HepG2 (cell line): Measurements from ENCODE around the gene COQ10B. TPM values are rescaled to one million over a fixed set of nuclear protein-coding genes. Genes with fewer than 3 reads are reported as not detected.

Experiments used
- ASH2L ChIP-seq: fragments of 300-600, 200-600 bp; sonication (generic); IDR thresholded peaks from 2 replicates; pipeline ENCODE4 v1.7.0; 2017; ENCODE audit warnings: low read depth, mild to moderate bottlenecking, moderate library complexity, mixed read lengths, low read length; ENCODE audit not compliant: insufficient read length
- CENPX ChIP-seq: sonication (generic); formaldehyde crosslinking; IDR thresholded peaks from 2 replicates; pipeline ENCODE4 v1.9.0; 2021; ENCODE audit warnings: mild to moderate bottlenecking, missing genetic modification reagents, moderate library complexity
- CREM ChIP-seq, 2 experiments: sonication (generic) in 1 of 2; formaldehyde crosslinking in 1 of 2; IDR thresholded peaks; 2 replicates each; pipeline versions ENCODE4 v1.4.0 to v1.6.1; 2016 to 2020; ENCODE audit warnings: antibody characterized with exemption in 1 of 2, mild to moderate bottlenecking in 1 of 2, missing genetic modification reagents in 1 of 2
- EHMT2 ChIP-seq: fragments of 200-600 bp; sonication (generic); IDR thresholded peaks from 2 replicates; pipeline ENCODE4 v1.7.0; 2017; ENCODE audit warnings: antibody characterized with exemption, low read depth, low read length, borderline replicate concordance
- HOXA5 ChIP-seq: sonication (generic); formaldehyde crosslinking; IDR thresholded peaks from 2 replicates; pipeline ENCODE4 v1.4.0; 2020; ENCODE audit warnings: missing genetic modification reagents
- MTA3 ChIP-seq: sonication (generic); formaldehyde crosslinking; IDR thresholded peaks from 2 replicates; pipeline ENCODE4 v1.4.0; 2020; ENCODE audit warnings: missing genetic modification reagents
- NR2F6 ChIP-seq, 2 experiments: IDR thresholded peaks; 2 replicates each; pipeline ENCODE4 v1.6.1; 2016; ENCODE audit warnings: antibody characterized with exemption in 1 of 2, mild to moderate bottlenecking in 1 of 2
- SP1 ChIP-seq, 2 experiments: fragments of 450-650 bp in 1 of 2; sonication (generic) in 1 of 2; formaldehyde crosslinking in 1 of 2; IDR thresholded peaks; 2 replicates each; pipeline versions ENCODE4 v1.4.0 to v1.6.1; 2016 to 2020; ENCODE audit warnings: missing genetic modification reagents in 1 of 2
- ZFP1 ChIP-seq: IDR thresholded peaks from 2 replicates; pipeline ENCODE4 v1.6.1; 2016
- ZFP62 ChIP-seq: sonication (generic); formaldehyde crosslinking; IDR thresholded peaks from 2 replicates; pipeline ENCODE4 v1.4.0; 2020; ENCODE audit warnings: missing genetic modification reagents
- ZNF230 ChIP-seq: sonication (generic); formaldehyde crosslinking; IDR thresholded peaks from 2 replicates; pipeline ENCODE4 v1.4.0; 2020; ENCODE audit warnings: mild to moderate bottlenecking, missing genetic modification reagents
- ZNF468 ChIP-seq: sonication (generic); formaldehyde crosslinking; IDR thresholded peaks from 2 replicates; pipeline ENCODE4 v1.8.0; 2022; ENCODE audit warnings: mild to moderate bottlenecking, moderate library complexity, missing genetic modification reagents
- ZNF660 ChIP-seq: sonication (generic); formaldehyde crosslinking; IDR thresholded peaks from 2 replicates; pipeline ENCODE4 v1.5.1; 2020; ENCODE audit warnings: mild to moderate bottlenecking, low read depth, missing genetic modification reagents, borderline replicate concordance
- ZNF816 ChIP-seq: sonication (generic); formaldehyde crosslinking; IDR thresholded peaks from 2 replicates; pipeline ENCODE4 v1.8.0; 2022; ENCODE audit warnings: missing genetic modification reagents, mild to moderate bottlenecking, borderline replicate concordance
- polyA plus RNA-seq, 8 experiments: library from polyadenylated mRNA; depleted of rRNA in 3 of 8; stranded (reverse) in 7 of 8; unstranded in 1 of 8; fragments of >200 nt; fragmentation: Illumina TruSeq in 4 of 8; extraction: Trizol in 4 of 8; gene quantifications; 2 replicates each; pipeline versions ENCODE4 v1.2.1 to v1.2.3, GENCODE V29; 2011 to 2016; ENCODE audit warnings: low read depth in 4 of 8, missing spikeins in 1 of 8, mixed read lengths in 1 of 8; ENCODE audit not compliant: insufficient read depth in 1 of 8
- total RNA-seq, 5 experiments: library from RNA; depleted of rRNA; stranded (reverse); fragments of >200 nt; fragmentation: Illumina TruSeq; extraction: Trizol; gene quantifications; 2 replicates each; pipeline ENCODE4 v1.2.3, GENCODE V29; 2016; ENCODE audit warnings: low read depth in 1 of 5
- TF ChIP-seq, protein P1 (sequence below), 2 experiments: IDR thresholded peaks; 2 replicates each; pipeline ENCODE4 v1.6.1; 2011 to 2012; ENCODE audit warnings: low read length in 2 of 2, borderline replicate concordance in 1 of 2, low read depth in 1 of 2, mild to moderate bottlenecking in 1 of 2, moderate library complexity in 1 of 2
- TF ChIP-seq, protein P2 (sequence below): sonication (generic); formaldehyde crosslinking; IDR thresholded peaks from 2 replicates; pipeline ENCODE4 v1.4.0; 2020; ENCODE audit warnings: mild to moderate bottlenecking, missing genetic modification reagents
- TF ChIP-seq, protein P3 (sequence below): sonication (generic); formaldehyde crosslinking; IDR thresholded peaks from 2 replicates; pipeline ENCODE4 v1.5.1; 2020; ENCODE audit warnings: missing genetic modification reagents, mild to moderate bottlenecking, borderline replicate concordance
- TF ChIP-seq, protein P4 (sequence below): IDR thresholded peaks from 2 replicates; pipeline ENCODE4 v1.6.1; 2016; ENCODE audit warnings: missing compliant biosample characterization, missing genetic modification reagents, borderline replicate concordance
- TF ChIP-seq, protein P5 (sequence below): sonication (generic); formaldehyde crosslinking; IDR thresholded peaks from 2 replicates; pipeline ENCODE4 v1.5.0; 2020; ENCODE audit warnings: missing genetic modification reagents, mild to moderate bottlenecking, borderline replicate concordance

Gene COQ10B
- total and polyA plus RNA-seq, 2 of the 13 experiments (the other 11 are each of a cell fraction or from before 2014, with no cell fraction given), result 4.6 to 34.9 TPM

DNA sequence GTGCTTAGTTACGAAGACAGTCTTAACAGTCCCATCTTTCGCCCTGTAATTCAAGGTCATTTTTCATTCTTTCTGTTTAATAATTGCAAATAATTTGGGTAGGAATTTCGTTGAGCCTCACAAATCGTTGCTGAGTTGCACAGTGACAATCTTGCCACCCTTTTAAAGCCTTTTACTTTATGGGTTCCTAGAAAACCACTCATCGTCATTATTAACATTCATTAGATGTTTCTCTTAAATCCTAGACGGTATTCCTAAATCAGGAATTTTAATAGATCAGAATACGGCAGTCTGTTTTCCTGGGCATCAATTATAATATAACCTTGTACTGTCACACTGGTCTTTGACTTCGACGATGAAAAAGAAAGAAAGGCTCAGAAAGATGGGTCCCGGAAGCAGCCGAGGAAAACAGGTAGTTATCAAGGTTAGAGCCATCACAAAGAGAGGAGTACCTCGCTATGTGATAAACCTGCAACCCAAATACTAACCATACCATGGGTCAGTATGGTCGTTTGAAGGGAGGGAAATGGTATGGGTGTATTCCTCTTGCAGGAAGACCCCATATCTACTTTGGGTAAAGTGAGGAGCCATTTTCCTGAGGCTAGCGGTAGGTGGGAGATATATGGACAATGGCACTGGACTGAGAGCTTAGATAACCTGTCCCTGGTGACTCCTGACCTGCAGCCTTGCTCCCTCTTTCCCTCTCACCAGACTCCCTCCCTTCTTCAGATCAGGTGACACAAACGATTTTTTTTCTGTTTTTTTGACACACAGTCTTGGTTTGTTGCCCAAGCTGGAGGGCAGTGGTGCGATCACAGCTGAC lies 17.5 kb upstream of the COQ10B start (continued):
- TF ChIP-seq, protein P1, sequence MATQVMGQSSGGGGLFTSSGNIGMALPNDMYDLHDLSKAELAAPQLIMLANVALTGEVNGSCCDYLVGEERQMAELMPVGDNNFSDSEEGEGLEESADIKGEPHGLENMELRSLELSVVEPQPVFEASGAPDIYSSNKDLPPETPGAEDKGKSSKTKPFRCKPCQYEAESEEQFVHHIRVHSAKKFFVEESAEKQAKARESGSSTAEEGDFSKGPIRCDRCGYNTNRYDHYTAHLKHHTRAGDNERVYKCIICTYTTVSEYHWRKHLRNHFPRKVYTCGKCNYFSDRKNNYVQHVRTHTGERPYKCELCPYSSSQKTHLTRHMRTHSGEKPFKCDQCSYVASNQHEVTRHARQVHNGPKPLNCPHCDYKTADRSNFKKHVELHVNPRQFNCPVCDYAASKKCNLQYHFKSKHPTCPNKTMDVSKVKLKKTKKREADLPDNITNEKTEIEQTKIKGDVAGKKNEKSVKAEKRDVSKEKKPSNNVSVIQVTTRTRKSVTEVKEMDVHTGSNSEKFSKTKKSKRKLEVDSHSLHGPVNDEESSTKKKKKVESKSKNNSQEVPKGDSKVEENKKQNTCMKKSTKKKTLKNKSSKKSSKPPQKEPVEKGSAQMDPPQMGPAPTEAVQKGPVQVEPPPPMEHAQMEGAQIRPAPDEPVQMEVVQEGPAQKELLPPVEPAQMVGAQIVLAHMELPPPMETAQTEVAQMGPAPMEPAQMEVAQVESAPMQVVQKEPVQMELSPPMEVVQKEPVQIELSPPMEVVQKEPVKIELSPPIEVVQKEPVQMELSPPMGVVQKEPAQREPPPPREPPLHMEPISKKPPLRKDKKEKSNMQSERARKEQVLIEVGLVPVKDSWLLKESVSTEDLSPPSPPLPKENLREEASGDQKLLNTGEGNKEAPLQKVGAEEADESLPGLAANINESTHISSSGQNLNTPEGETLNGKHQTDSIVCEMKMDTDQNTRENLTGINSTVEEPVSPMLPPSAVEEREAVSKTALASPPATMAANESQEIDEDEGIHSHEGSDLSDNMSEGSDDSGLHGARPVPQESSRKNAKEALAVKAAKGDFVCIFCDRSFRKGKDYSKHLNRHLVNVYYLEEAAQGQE (IDR thresholded peaks at IDR 0.05; ENCODE audit: borderline replicate concordance in 1 of 2, low read depth in 1 of 2, low read length in 2 of 2), result 0 out of 4 replicates have a peak, but pooled peaks of 1 of the 2 experiments have one; percentile 17
- TF ChIP-seq MTA3 (CRISPR knock-in tag) (no peak), EHMT2 (no peak), ZFP62 (CRISPR knock-in tag) (no peak), CENPX (CRISPR knock-in tag) (no peak), ZFP1 (CRISPR knock-in tag) (no peak), ASH2L (no peak), ZNF468 (CRISPR knock-in tag) (no peak), ZNF230 (peak; percentile 27; the same call in 1 of the 2 replicates), ZNF660 (no peak), SP1 (IDR thresholded peaks at IDR 0.05) (no peak), SP1 (CRISPR knock-in tag; IDR thresholded peaks at IDR 0.05) (no peak), NR2F6 (IDR thresholded peaks at IDR 0.05) (no peak), NR2F6 (CRISPR knock-in tag; IDR thresholded peaks at IDR 0.05) (0 out of 2 replicates have a peak, but pooled peaks have one; percentile 26), HOXA5 (CRISPR knock-in tag) (no peak; the same call in 1 of the 2 replicates), ZNF816 (CRISPR knock-in tag) (0 out of 2 replicates have a peak, but pooled peaks have one; percentile 2), CREM (IDR thresholded peaks at IDR 0.05) (no peak), CREM (CRISPR knock-in tag; IDR thresholded peaks at IDR 0.05) (no peak)
- TF ChIP-seq, protein P2, sequence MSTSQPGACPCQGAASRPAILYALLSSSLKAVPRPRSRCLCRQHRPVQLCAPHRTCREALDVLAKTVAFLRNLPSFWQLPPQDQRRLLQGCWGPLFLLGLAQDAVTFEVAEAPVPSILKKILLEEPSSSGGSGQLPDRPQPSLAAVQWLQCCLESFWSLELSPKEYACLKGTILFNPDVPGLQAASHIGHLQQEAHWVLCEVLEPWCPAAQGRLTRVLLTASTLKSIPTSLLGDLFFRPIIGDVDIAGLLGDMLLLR (CRISPR knock-in tag), result no peak
- TF ChIP-seq, protein P3, sequence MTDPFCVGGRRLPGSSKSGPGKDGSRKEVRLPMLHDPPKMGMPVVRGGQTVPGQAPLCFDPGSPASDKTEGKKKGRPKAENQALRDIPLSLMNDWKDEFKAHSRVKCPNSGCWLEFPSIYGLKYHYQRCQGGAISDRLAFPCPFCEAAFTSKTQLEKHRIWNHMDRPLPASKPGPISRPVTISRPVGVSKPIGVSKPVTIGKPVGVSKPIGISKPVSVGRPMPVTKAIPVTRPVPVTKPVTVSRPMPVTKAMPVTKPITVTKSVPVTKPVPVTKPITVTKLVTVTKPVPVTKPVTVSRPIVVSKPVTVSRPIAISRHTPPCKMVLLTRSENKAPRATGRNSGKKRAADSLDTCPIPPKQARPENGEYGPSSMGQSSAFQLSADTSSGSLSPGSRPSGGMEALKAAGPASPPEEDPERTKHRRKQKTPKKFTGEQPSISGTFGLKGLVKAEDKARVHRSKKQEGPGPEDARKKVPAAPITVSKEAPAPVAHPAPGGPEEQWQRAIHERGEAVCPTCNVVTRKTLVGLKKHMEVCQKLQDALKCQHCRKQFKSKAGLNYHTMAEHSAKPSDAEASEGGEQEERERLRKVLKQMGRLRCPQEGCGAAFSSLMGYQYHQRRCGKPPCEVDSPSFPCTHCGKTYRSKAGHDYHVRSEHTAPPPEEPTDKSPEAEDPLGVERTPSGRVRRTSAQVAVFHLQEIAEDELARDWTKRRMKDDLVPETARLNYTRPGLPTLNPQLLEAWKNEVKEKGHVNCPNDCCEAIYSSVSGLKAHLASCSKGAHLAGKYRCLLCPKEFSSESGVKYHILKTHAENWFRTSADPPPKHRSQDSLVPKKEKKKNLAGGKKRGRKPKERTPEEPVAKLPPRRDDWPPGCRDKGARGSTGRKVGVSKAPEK, result no peak
- TF ChIP-seq, protein P4, sequence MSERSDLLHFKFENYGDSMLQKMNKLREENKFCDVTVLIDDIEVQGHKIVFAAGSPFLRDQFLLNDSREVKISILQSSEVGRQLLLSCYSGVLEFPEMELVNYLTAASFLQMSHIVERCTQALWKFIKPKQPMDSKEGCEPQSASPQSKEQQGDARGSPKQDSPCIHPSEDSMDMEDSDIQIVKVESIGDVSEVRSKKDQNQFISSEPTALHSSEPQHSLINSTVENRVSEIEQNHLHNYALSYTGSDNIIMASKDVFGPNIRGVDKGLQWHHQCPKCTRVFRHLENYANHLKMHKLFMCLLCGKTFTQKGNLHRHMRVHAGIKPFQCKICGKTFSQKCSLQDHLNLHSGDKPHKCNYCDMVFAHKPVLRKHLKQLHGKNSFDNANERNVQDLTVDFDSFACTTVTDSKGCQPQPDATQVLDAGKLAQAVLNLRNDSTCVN (CRISPR knock-in tag), result no peak
- TF ChIP-seq, protein P5, sequence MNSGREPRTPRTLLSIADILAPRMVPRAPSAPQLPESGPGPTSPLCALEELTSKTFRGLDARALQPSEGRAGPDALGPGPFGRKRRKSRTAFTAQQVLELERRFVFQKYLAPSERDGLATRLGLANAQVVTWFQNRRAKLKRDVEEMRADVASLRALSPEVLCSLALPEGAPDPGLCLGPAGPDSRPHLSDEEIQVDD (CRISPR knock-in tag), result no peak
